Hepatocyte (in vitro differentiated cells): ENCODE results near the gene ABCA13. TPM values are rescaled to one million over a fixed set of nuclear protein-coding genes. Genes with fewer than 3 reads are reported as not detected.

ENCODE experiments used
- DNase-seq: peaks from one replicate; pipeline ENCODE4 v3.0.0-alpha.2; 2016; ENCODE audit warnings: low spot score
- H2AFZ ChIP-seq: fragments of 200-600 bp; sonication (generic); 2 replicates; pipeline ENCODE4 v1.6.0; 2016; ENCODE audit warnings: antibody characterized with exemption, mild to moderate bottlenecking
- H3K27ac ChIP-seq: fragments of 200-600 bp; sonication (generic); 2 replicates; pipeline ENCODE4 v1.5.1; 2016; ENCODE audit warnings: mild to moderate bottlenecking
- H3K27me3 ChIP-seq: fragments of 200-600 bp; sonication (generic); 2 replicates; pipeline ENCODE4 v1.6.1; 2016
- H3K36me3 ChIP-seq: fragments of 200-600 bp; sonication (generic); replicated peaks from 2 replicates; pipeline ENCODE4 v1.5.1; 2016; ENCODE audit warnings: low read depth; ENCODE audit not compliant: insufficient read depth
- H3K4me1 ChIP-seq: fragments of 200-600 bp; sonication (generic); 2 replicates; pipeline ENCODE4 v1.5.1; 2016; ENCODE audit warnings: mild to moderate bottlenecking, moderate library complexity; ENCODE audit not compliant: insufficient read depth
- H3K4me2 ChIP-seq: fragments of 200-600 bp; sonication (generic); 2 replicates; pipeline ENCODE4 v1.6.0; 2016
- H3K4me3 ChIP-seq: fragments of 200-600 bp; sonication (generic); 2 replicates; pipeline ENCODE4 v1.5.1; 2016; ENCODE audit warnings: mild to moderate bottlenecking
- H3K79me2 ChIP-seq: fragments of 200-600 bp; sonication (generic); 2 replicates; pipeline ENCODE4 v1.6.0; 2017; ENCODE audit warnings: mild to moderate bottlenecking
- H3K9me2 ChIP-seq: fragments of 200-600 bp; sonication (generic); replicated peaks from 2 replicates; pipeline ENCODE4 v1.6.0; 2017; ENCODE audit warnings: mild to moderate bottlenecking; ENCODE audit not compliant: insufficient read depth
- H3K9me3 ChIP-seq: fragments of 200-600 bp; sonication (generic); 2 replicates; pipeline ENCODE4 v1.5.1; 2016; ENCODE audit warnings: low read depth, mild to moderate bottlenecking
- H4K20me1 ChIP-seq: fragments of 200-600 bp; sonication (generic); 2 replicates; pipeline ENCODE4 v1.6.0; 2016; ENCODE audit warnings: mild to moderate bottlenecking; ENCODE audit not compliant: insufficient read depth, poor library complexity, severe bottlenecking
- CTCF ChIP-seq: fragments of 200-600 bp; sonication (generic); IDR thresholded peaks from 2 replicates; pipeline ENCODE4 v1.5.1; 2016; ENCODE audit warnings: antibody characterized with exemption, mild to moderate bottlenecking; ENCODE audit not compliant: poor library complexity
- EZH2 ChIP-seq: fragments of 200-600 bp; sonication (generic); IDR thresholded peaks from 2 replicates; pipeline ENCODE4 v1.6.1; 2016; ENCODE audit warnings: antibody characterized with exemption, mild to moderate bottlenecking, borderline replicate concordance
- EZH2phosphoT487 ChIP-seq: fragments of 200-600 bp; sonication (generic); IDR thresholded peaks from one replicate; pipeline ENCODE4 v1.6.1; 2018; ENCODE audit warnings: antibody characterized with exemption, mild to moderate bottlenecking, low read depth, moderate library complexity; ENCODE audit not compliant: unreplicated experiment, severe bottlenecking
- WGBS: methylation state at CpG from one replicate; pipeline ENCODE4 v1.1.6; 2016; ENCODE audit warnings: low lambda C conversion rate; ENCODE audit errors: missing lambda C conversion rate; 5-methylcytosine and 5-hydroxymethylcytosine counted together
- polyA plus RNA-seq: library from polyadenylated mRNA; unstranded; fragments of >200 nt; fragmentation: Nextera tagmentation; extraction: Ambion mirVana; gene quantifications from 2 replicates; pipeline ENCODE4 v1.2.1, GENCODE V29; 2016
- total RNA-seq: library from RNA; depleted of rRNA; stranded (reverse); fragments of >200 nt; gene quantifications from 2 replicates; pipeline ENCODE4 v1.2.3, GENCODE V29; 2014

ABCA13 gene
- total and polyA plus RNA-seq, 2 experiments from 2014 or later, result 0.57 to 2.0 TPM

- Histone ChIP-seq H3K27ac (no peak overlapping the region), H3K27me3 (no peaks in the 10 kb centered on the region), H3K4me2 (no peak overlapping the region), H3K4me1 (no peaks in the 10 kb centered on the region), H3K79me2 (no peaks in the 10 kb centered on the region), H3K9me3 (no peaks in the 10 kb centered on the region), H3K4me3 (no peak overlapping the region), H3K9me2 (no peaks in the 10 kb centered on the region), H4K20me1 (no peaks in the 10 kb centered on the region), H2AFZ (no peak overlapping the region), H3K36me3 (no peaks in the 10 kb centered on the region)
- 99% methylated on average over 37 of the region's 38 CpGs for WGBS
- no peak for DNase-seq
- TF ChIP-seq EZH2phosphoT487, result no peak
- no peak for TF ChIP-seq CTCF
Observed at GRCh38 chr7:48454750-48455192, 283.5 kb downstream of the ABCA13 start.

GRCh38 chr7:48455363-48455762 lies 284.1 kb downstream of the ABCA13 start:
- Histone ChIP-seq H3K4me3 (no peak overlapping the region), H3K4me2 (no peak overlapping the region), H3K4me1 (no peaks in the 10 kb centered on the region), H3K9me3 (no peaks in the 10 kb centered on the region), H4K20me1 (no peaks in the 10 kb centered on the region), H3K36me3 (no peaks in the 10 kb centered on the region), H3K27me3 (no peaks in the 10 kb centered on the region), H3K79me2 (no peaks in the 10 kb centered on the region), H3K9me2 (no peaks in the 10 kb centered on the region), H2AFZ (no peak overlapping the region), H3K27ac (no peak overlapping the region)
- no peak for DNase-seq
- TF ChIP-seq EZH2 (no peak), CTCF (no peak), EZH2phosphoT487 (no peak)
- WGBS, result 92% methylated on average over 17 of the region's 17 CpGs

- no peaks in the 10 kb centered on the region for H3K4me1 ChIP-seq
- no peak overlapping the region for H3K27ac ChIP-seq
- TF ChIP-seq EZH2phosphoT487 (no peak), CTCF (no peak), EZH2 (no peak)
- H3K36me3 ChIP-seq, result no peaks in the 10 kb centered on the region
- no peaks in the 10 kb centered on the region for H3K9me2 ChIP-seq
- H4K20me1 ChIP-seq, result no peaks in the 10 kb centered on the region
- no peaks in the 10 kb centered on the region for H3K27me3 ChIP-seq
- no peak for DNase-seq
- no peak overlapping the region for H2AFZ ChIP-seq
- no peaks in the 10 kb centered on the region for H3K9me3 ChIP-seq
- WGBS, result 81% methylated on average over 4 of the region's 4 CpGs
- H3K4me3 ChIP-seq, result no peak overlapping the region
- H3K4me2 ChIP-seq, result no peak overlapping the region
- no peaks in the 10 kb centered on the region for H3K79me2 ChIP-seq
Observed at GRCh38 chr7:48458701-48459524, 287.7 kb downstream of the ABCA13 start.
